UCSD-AML1 (cell line): ENCODE results near the gene PIGZ.

Source experiments
- DNase-seq: peaks from one replicate; lab custom pipeline; 2025; ENCODE audit not compliant: unreplicated experiment; lab: John Stamatoyannopoulos, UW

The PIGZ gene

DNA sequence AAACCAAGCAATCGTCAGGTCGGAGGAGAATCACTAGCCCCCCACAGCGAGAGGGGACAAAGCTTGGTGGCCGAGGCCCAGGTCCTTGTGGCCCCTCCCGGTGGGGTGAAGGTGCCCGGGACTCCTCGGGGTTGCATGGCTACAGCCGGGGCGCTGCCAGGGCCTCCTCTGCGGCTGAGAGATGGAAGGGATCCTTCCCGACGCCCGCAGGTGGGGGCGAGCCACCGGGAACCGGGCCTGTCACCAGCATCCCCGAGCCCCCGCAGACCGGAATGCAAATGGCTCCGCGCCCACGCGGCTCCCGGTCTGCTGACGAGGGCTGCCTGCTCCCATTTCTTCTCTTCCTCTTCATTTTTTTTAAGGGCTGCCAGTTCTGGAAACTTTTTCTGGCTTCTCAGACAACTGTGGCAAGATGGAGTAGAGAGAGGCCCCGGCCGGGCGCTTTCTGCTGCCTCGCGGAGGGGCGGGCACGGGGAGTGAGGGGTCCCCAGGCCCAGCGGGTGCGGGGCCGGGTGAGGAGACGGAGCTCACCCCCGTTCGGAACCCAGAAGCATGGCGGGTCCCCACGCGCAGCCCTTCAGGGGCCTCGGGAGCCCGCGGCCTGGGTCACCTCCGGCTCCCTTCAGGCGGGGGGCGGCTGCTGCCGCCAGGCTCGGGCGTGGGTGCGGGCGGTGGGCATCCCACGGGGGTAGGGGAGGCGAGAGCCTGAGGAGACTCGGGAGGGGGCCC, 33.5 kb upstream of the PIGZ start:
- DNase-seq: no peak

GRCh38 chr3:197001106-197001971, 32.7 kb upstream of the PIGZ start:
- no peak for DNase-seq

DNA sequence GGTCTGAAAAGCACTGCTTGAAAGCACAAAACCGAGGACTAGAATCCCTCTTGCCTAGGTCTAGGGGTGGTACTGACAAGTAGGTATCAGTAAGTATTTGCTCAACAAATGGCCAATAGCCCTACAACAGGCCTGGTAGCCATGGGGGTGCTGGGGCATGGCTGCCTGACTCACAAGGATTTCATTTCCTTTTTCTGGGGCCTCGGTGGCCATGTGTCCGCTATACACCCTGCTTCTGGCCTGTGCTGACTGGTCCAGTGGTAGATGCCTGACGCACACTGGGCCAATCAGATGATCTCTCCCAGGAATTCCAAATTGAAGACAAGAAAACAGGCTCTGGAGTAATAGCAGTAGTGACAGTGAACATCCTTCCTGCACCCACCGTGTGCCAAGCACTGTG, 31.6 kb upstream of the PIGZ start:
- no peak for DNase-seq

GRCh38 chr3:196998966-196999760, 30.5 kb upstream of the PIGZ start:
- no peak for DNase-seq

- DNase-seq: no peak
Measured at GRCh38 chr3:196997311-196997710, 28.7 kb upstream of the PIGZ start.

GRCh38 chr3:196996454-196997265, 28.0 kb upstream of the PIGZ start:
- DNase-seq: no peak

GRCh38 chr3:196995646-196996355, 27.2 kb upstream of the PIGZ start:
- DNase-seq: no peak

DNA sequence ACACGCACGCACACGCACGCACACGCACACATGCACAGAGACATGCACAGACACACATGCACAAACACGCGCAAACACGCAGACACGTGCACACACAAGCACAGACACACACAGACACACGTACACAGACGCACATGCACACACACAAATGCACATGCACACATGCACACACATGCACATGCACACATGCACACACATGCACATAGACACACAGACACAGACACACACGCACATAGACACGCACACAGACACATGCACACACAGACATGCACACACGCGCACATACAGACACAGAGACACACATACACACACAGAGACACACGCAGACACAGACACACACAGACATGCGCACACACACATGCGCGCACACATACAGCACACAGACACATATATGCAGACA, 26.4 kb upstream of the PIGZ start:
- DNase-seq: no peak

DNA sequence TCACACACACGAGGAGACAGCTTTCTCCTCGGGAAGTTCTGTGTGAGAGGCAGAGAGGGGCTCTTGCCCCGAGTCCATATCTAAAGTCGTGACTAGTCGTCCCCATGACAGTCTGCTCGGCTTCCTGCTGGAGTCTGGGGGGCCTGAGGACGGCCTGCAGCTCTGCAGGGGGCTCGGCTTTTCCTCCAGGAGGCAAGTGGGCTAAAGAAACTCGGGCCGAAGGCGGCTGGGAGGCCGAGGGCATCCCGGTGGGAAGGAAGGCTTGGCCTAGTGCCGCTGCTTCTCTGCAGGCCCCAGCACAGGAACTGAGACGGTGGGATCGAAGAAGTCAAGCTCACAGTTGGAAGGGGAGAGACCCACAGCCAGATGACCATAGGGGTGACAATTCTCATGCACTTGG, 25.4 kb upstream of the PIGZ start:
- no peak for DNase-seq

DNA sequence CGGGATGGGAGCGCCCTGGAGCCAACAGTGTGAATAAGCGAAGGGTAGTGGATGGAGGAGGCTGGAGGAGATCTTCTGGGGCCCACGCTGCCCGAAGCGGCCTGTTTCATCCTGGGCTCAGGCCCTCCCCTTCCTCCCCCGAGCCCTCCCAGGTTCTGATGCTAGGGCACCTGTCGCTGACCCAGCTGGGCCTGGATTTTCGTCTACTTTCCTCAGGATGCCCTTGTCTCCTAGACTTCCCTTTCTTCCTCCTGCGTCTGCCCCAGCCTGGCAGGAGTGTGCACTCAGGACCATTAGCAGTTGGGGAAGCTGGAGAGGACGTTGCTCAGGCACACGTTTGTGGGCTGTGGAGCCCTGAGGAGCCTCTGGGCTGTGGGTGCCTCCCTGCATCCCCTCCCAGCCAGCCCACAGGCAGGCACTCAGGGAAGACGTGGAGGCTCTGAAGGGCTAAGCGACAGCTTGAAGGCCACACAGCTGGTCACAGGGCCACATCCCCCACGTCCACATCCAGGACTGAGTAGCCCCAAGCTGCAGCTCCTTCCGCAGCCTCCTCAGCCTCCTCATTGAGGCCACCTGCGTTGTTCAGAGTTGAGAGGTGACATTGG, 23.9 kb upstream of the PIGZ start:
- DNase-seq: no peak

DNA sequence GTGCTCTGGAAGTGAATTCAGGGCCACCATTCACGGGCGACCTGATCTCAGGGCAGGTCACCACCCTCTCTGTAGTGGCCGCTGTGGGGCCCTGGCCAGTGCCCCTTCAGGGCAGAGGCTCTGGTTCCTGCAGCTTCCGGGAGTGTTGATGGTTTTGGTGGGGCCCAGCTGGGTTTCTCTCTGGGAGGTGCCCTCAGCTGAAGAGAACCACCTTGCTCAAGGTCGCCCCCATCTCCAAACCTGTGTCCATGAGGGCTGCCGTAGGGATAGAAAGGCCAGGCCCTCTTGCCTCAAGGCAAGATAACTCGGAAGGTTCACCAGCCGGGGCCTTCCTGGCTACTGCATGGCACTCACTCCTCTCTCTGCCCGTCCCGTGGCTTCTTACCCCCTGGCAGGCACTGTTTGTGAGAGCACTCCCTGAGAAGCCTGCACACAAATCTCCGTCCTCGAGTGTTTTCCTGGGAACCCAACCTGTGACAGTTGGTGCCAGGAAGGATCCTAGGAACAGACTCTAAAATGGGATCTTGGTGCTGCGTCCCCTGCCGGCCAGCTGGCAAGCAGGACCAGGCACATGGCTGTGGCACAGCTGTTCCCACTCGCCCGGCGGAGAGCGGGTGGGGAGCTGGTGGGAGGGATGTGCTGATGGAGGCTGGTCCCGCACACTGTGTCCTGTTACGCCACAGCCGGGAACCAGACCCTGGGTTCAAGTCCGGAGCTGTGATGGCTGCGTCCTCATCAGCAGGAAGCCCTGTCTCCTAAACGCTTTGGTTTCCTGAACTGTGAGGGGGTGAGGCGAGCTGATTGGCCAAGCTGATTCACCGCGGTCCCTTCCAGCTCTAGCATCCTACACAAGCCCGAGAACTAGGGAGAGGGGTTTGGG, 23.2 kb upstream of the PIGZ start:
- DNase-seq: no peak

- DNase-seq: no peak
Measured at GRCh38 chr3:196990601-196991007, 22.0 kb upstream of the PIGZ start.

DNA sequence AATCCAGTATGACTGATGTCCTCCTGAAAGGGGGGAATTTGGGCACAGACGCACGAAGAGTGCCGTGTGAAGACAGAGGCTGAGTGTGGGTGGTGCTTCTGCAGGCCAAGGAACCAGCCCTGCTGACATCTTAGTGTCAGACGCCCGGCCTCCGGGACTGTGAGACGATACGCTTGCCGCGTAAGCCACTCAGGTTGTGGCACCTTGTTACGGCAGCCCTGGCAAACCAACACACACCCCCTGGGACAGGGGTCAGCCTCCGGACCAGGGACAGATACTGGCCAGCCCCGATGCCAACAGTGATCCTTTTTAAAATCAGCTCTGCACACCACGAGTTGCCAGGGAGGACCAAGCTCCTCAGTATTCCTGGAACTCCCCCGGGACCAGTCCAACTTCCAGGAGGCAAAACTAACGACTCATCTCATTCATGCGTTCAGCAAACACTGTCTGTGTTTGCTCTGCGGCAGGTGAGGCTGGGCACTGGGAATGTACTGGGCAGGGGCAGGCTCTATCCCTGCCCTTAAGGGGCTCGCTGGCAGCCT, 21.2 kb upstream of the PIGZ start:
- DNase-seq: no peak

DNA sequence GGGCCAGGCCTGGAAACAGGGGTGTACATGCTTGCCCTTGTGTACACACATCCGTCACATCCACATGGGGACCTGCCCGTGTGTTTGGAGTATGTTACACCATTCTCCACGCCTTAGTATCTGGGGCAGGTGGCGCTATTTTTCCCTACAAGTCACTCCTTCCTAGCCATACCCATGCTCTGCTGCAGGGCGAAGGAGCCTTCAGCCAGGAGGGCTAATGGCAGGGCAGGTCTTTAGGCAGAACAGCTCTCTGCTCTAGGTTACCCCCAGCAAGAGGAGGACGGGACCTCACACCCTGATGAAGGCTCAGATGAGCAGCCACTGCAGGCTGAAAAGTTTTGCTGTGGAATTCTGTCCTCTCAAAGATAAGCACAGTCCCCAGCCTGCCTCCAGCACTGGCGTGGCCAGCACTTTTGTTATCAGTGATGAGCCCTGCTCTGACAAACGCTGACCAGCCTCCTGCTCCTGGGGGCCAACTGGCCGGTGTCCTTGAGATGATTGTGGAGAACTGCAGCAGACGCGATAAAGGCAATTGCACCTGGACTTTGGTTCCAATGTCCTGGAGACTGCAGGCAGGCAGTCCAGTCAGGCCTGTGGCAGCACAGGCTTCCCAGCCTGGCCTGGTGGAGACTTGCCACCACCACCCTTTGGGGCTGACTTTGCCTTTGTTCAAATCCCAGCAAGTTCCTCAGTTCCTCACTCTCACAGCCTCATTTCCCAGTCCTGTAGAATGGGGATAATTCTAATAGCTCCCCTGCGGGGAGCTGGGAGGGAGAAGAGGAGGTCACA, 19.8 kb upstream of the PIGZ start:
- DNase-seq: no peak

- DNase-seq: no peak
Measured at GRCh38 chr3:196987022-196987421, 18.4 kb upstream of the PIGZ start.

GRCh38 chr3:196985954-196986885, 17.6 kb upstream of the PIGZ start:
- no peak for DNase-seq

DNA sequence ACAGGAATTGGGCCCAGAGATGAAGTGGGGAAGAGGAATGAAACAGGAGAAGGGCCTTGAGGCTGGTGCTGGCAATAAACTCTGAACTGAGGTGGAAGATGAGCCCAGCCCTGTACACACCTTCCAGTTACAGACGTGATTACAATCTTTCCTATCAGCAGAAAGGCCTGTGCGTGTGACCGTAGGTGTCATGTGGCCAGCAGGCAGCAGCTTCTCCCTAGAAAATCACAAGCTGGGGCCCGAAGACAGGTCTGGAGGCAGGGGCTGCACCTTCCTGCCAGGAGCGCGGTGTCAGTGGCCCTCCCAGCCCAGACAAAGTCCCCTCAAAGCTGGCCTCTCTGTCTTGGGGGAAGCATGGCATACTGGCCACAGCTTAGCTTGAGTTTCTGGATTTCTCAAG, 16.7 kb upstream of the PIGZ start:
- DNase-seq: no peak
